Adrenal gland (tissue), 12 donors: ENCODE results near the gene IL1RAPL1. TPM values are rescaled to one million over a fixed set of nuclear protein-coding genes. Genes with fewer than 3 reads are reported as not detected.

Experiments
- DNase-seq, 7 donors: peaks; one replicate each; pipeline ENCODE4 v3.0.0-alpha.2; 2019 to 2020
- H3K27ac ChIP-seq, 5 donors: fragments of 200-600 bp; sonication (generic) in 4 of 5; 1 replicate in 3 of 5; 2 replicates in 2 of 5; pipeline versions ENCODE4 v1.5.1 to v1.8.0; 2016 to 2020; ENCODE audit warnings: mild to moderate bottlenecking in 1 of 5
- H3K27me3 ChIP-seq: fragments of 200-600 bp; 2 replicates; pipeline ENCODE4 v1.8.0; 2021
- H3K36me3 ChIP-seq, 2 donors: fragments of 200-600 bp; replicated peaks in 1 of 2; 1 replicate in 1 of 2; 2 replicates in 1 of 2; pipeline versions ENCODE4 v1.5.1 to v1.8.0; 2018 to 2022
- H3K4me1 ChIP-seq, 2 donors: fragments of 200-600 bp; replicated peaks in 1 of 2; 1 replicate in 1 of 2; 2 replicates in 1 of 2; pipeline versions ENCODE4 v1.5.1 to v1.8.0; 2018 to 2021
- H3K4me3 ChIP-seq, 4 donors: fragments of 200-600 bp; sonication (generic) in 3 of 4; one replicate each; pipeline ENCODE4 v1.5.1; 2016 to 2018
- H3K9me3 ChIP-seq, 3 donors: fragments of 200-600 bp; sonication (generic) in 1 of 3; replicated peaks in 1 of 3; 1 replicate in 2 of 3; 2 replicates in 1 of 3; pipeline versions ENCODE4 v1.5.1 to v1.8.0; 2016 to 2021
- CTCF ChIP-seq, 6 experiments: fragments of 450-650 bp in 4 of 6; fragments of 200-600 bp in 2 of 6; sonication (generic) in 1 of 6; IDR thresholded peaks; 1 replicate in 5 of 6; 2 replicates in 1 of 6; pipeline versions ENCODE4 v1.5.1 to v1.8.0; 2016 to 2021; ENCODE audit warnings: antibody characterized with exemption in 6 of 6, mild to moderate bottlenecking in 2 of 6, moderate library complexity in 1 of 6
- POLR2A ChIP-seq, 2 donors: fragments of 450-650 bp; IDR thresholded peaks; one replicate each; pipeline ENCODE4 v1.6.1; 2017; ENCODE audit warnings: antibody characterized with exemption in 2 of 2, mild to moderate bottlenecking in 2 of 2, moderate library complexity in 1 of 2
- WGBS, 4 donors: extraction: QIAGEN DNeasy Blood & Tissue Kit in 2 of 4; methylation state at CpG; one replicate each; pipeline versions ENCODE4 v1.1.5 to v1.1.7; 2013 to 2017; 5-methylcytosine and 5-hydroxymethylcytosine counted together
- intact Hi-C, 2 donors: fragments of 100-400 bp; cut with DNase I; formaldehyde crosslinking; loops; one replicate each; pipeline versions ENCODE4 v1.14.1 to v1.15.0; 2022 to 2023
- polyA plus RNA-seq, 3 donors: library from polyadenylated mRNA; stranded (reverse); fragments of 200-250 nt in 2 of 3; fragments of 350-450 nt in 1 of 3; fragmentation: Illumina TruSeq in 1 of 3; extraction: RNeasy Lipid Tissue Mini Kit (QIAGEN cat#74804) in 1 of 3; gene quantifications; one replicate each; pipeline ENCODE4 v1.2.3, GENCODE V29; 2013 to 2014
- total RNA-seq, 9 donors: library from RNA; depleted of rRNA in 4 of 9; stranded (reverse); fragments of >200 nt in 4 of 9; fragments of 120-200 nt in 1 of 9; fragmentation: NEBNext Ultra II Directional in 1 of 9; extraction: Animal tissue kit (Norgen Biotek cat#: 25700) in 1 of 9; gene quantifications; one replicate each; pipeline versions ENCODE4 v1.1.0 to v1.2.4, GENCODE V29; 2013 to 2023
- donor health status: healthy with polysubstance abuse.
- donor health status: Bipolar disorder and iron deficiency.
- donor health status: DM: yes; HTN: yes; CAD: no.
- donor health status: DM: no; HTN: no; CAD: no.
- donor health status: DM: no; HTN: no; CAD: no.
- donor health status: DM: yes; HTN: yes; CAD: no.

Gene IL1RAPL1
- total and polyA plus RNA-seq, 12 donors: 1.1 TPM; not detected in 11

DNA sequence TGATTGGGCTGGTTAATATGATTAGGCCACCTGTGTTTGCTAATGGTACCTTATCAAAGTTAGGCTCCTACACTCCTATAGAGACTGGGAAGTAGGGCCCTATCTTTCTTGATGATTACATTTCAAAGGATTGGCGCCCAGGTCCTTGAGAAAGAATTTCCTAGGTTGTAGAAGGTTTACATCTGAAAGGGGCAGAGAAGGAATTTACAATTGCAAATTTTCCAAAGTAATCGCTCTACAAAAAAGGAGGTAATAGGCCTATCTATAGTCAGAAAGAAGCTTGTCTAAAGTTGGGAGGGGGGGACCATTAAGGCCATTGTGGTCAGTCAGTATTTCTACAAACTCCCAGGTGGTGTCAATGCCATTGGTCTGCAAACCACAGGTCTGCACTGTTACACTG, 638.4 kb downstream of the IL1RAPL1 start:
- H3K27ac ChIP-seq: no peak overlapping the region
- no peaks in the 10 kb centered on the region for H3K9me3 ChIP-seq

DNA sequence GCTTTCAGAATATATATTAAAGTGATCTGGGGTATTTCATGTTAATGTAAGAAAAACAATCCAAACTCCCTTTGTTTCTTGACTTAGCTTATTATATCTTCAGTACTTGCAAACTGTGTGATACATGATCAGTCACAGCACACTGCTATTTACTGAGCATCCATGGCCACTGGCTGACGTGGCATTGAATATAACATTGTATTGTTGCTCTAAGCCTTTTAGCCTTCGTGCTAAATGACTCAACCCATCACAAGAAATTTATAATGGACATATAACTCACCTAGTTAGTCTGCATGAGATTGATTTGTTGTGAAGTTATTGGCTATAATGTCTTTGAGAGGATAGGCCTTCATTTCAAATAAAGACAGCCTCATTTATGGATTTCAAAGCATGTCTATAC, 642.6 kb downstream of the IL1RAPL1 start:
- H3K4me3 ChIP-seq: no peak overlapping the region
- no peaks in the 10 kb centered on the region for H3K4me1 ChIP-seq
- TF ChIP-seq POLR2A (IDR thresholded peaks at IDR 0.05): no peak
- TF ChIP-seq CTCF (IDR thresholded peaks at IDR 0.05): no peak
- intact Hi-C loops: no loop called here
- H3K9me3 ChIP-seq: no peaks in the 10 kb centered on the region
- no peak overlapping the region for H3K27ac ChIP-seq
- H3K36me3 ChIP-seq: no peaks in the 10 kb centered on the region
- WGBS, 4 donors: 46 to 63% (median 53%) methylated on average over 2 of the region's 2 CpGs
- H3K27me3 ChIP-seq: no peaks in the 10 kb centered on the region
- no peak for DNase-seq

More for the DNA sequence above, 638.4 kb downstream of the IL1RAPL1 start:
- Histone ChIP-seq H3K36me3 (no peaks in the 10 kb centered on the region), H3K4me3 (no peak overlapping the region), H3K27me3 (peaks cover 4% of the 10 kb centered on the region), H3K4me1 (no peaks in the 10 kb centered on the region)
- 45 to 75% (median 60%) methylated on average over 2 of the region's 2 CpGs for WGBS, 4 donors
- DNase-seq: no peak
- TF ChIP-seq CTCF (IDR thresholded peaks at IDR 0.05) (no peak), POLR2A (IDR thresholded peaks at IDR 0.05) (no peak)
- intact Hi-C loops: no loop called here

- intact Hi-C loops: no loop called here
- Histone ChIP-seq H3K9me3 (no peaks in the 10 kb centered on the region), H3K36me3 (no peaks in the 10 kb centered on the region), H3K27me3 (peaks cover 1% of the 10 kb centered on the region), H3K27ac (no peak overlapping the region), H3K4me1 (no peaks in the 10 kb centered on the region), H3K4me3 (no peak overlapping the region)
- no peak for DNase-seq
- 39 to 49% (median 45%) methylated on average over 2 of the region's 2 CpGs for WGBS, 4 donors
- TF ChIP-seq CTCF (IDR thresholded peaks at IDR 0.05) (peak in 1 of 6 experiments; percentile 30), POLR2A (IDR thresholded peaks at IDR 0.05) (no peak)
These were observed 644.6 kb downstream of the IL1RAPL1 start for GRCh38 chrX:29231800-29232199.

DNA sequence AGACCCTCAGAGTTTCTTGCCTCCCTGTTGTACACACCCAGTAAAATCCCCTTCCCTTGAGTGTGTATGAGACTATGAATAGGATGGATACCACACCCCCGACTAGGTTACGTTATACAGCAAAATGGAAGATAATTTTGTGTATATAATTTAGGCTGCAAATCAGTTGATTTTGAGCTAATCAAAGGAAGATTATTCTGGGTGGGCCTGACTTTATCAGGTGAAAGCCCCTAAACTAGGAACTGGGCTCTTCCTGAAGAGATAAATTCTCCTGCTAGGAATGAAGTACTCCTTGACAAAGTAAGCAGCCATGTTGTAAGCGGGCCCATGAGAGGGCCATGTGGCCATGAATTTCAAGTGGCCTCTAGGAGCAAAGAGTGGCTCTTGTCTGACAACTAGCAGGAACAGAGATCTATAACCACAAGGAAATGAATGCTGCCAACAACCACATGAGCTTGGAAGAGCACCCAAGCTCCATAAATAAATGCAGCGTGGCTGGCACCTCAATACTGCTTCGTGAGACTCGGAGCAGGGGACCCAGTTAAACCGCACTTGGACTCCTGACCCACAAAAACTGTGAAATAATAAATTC, 646.4 kb downstream of the IL1RAPL1 start:
- Histone ChIP-seq H3K27ac (no peak overlapping the region), H3K4me1 (no peaks in the 10 kb centered on the region), H3K4me3 (no peak overlapping the region), H3K9me3 (no peaks in the 10 kb centered on the region), H3K36me3 (no peaks in the 10 kb centered on the region), H3K27me3 (peaks cover 9% of the 10 kb centered on the region)
- intact Hi-C loops: no loop called here
- 67 to 82% (median 70%) methylated on average over 7 of the region's 7 CpGs for WGBS, 4 donors
- DNase-seq: no peak
- TF ChIP-seq CTCF (IDR thresholded peaks at IDR 0.05) (no peak), POLR2A (IDR thresholded peaks at IDR 0.05) (no peak)
